ENCODE results near the gene FBXL13. TPM values are rescaled to one million over a fixed set of nuclear protein-coding genes. Genes with fewer than 3 reads are reported as not detected.
"Not testable (repeated sequence)": the region's sequence is repeated elsewhere in the genome, so short reads cannot be mapped to it uniquely, and the experiment has no call there.

Gene FBXL13
- total and polyA plus RNA-seq, 2 donors from 2014 or later = 1.5 to 4.8 TPM

GRCh38 chr7:102966465-102966864 lies 108.1 kb downstream of the FBXL13 start:
- intact Hi-C loops (cut with DNase I) = no loop called here
- Histone ChIP-seq H3K27ac (ENCODE audit: low read depth in 2 of 2, low read length in 2 of 2) (no peak overlapping the region), H3K9me3 (ENCODE audit: control insufficient read depth in 2 of 3, insufficient read depth in 1 of 3, low read length in 3 of 3) (no peaks in the 10 kb centered on the region), H3K4me3 (ENCODE audit: low read length in 3 of 3) (no peak overlapping the region), H3K36me3 (ENCODE audit: control insufficient read depth in 2 of 3, insufficient read depth in 3 of 3, low read length in 3 of 3) (no peaks in the 10 kb centered on the region), H3K4me1 (ENCODE audit: control insufficient read depth in 2 of 3, insufficient read depth in 2 of 3, low read depth in 1 of 3, low read length in 3 of 3) (no peaks in the 10 kb centered on the region), H3K9ac (ENCODE audit: low read length in 3 of 3) (no peak overlapping the region), H3K27me3 (ENCODE audit: control insufficient read depth, insufficient read depth, low read length) (no peaks in the 10 kb centered on the region)
- no peak for DNase-seq
- TF ChIP-seq CTCF (IDR thresholded peaks at IDR 0.05; ENCODE audit: borderline replicate concordance, extremely low read depth, insufficient read depth) = no peak
- no peak for FAIRE-seq

GRCh38 chr7:102961993-102962392 lies 112.6 kb downstream of the FBXL13 start:
- H3K4me3 ChIP-seq (ENCODE audit: low read length in 3 of 3); intact Hi-C loops (cut with DNase I); H3K27me3 ChIP-seq (ENCODE audit: control insufficient read depth, insufficient read depth, low read length); H3K36me3 ChIP-seq (ENCODE audit: control insufficient read depth in 2 of 3, insufficient read depth in 3 of 3, low read length in 3 of 3); FAIRE-seq; H3K4me1 ChIP-seq (ENCODE audit: control insufficient read depth in 2 of 3, insufficient read depth in 2 of 3, low read depth in 1 of 3, low read length in 3 of 3); H3K9ac ChIP-seq (ENCODE audit: low read length in 3 of 3); H3K27ac ChIP-seq (ENCODE audit: low read depth in 2 of 2, low read length in 2 of 2); DNase-seq; H3K9me3 ChIP-seq (ENCODE audit: control insufficient read depth in 2 of 3, insufficient read depth in 1 of 3, low read length in 3 of 3): not testable (repeated sequence)

- DNase-seq; FAIRE-seq; H3K4me1 ChIP-seq (ENCODE audit: control insufficient read depth in 2 of 3, insufficient read depth in 2 of 3, low read depth in 1 of 3, low read length in 3 of 3); H3K9ac ChIP-seq (ENCODE audit: low read length in 3 of 3); H3K36me3 ChIP-seq (ENCODE audit: control insufficient read depth in 2 of 3, insufficient read depth in 3 of 3, low read length in 3 of 3); H3K27me3 ChIP-seq (ENCODE audit: control insufficient read depth, insufficient read depth, low read length); H3K27ac ChIP-seq (ENCODE audit: low read depth in 2 of 2, low read length in 2 of 2); intact Hi-C loops (cut with DNase I); H3K4me3 ChIP-seq (ENCODE audit: low read length in 3 of 3); H3K9me3 ChIP-seq (ENCODE audit: control insufficient read depth in 2 of 3, insufficient read depth in 1 of 3, low read length in 3 of 3): not testable (repeated sequence)
Measured at GRCh38 chr7:102958004-102958403, 116.6 kb downstream of the FBXL13 start.

GRCh38 chr7:102954359-102954758 lies 120.2 kb downstream of the FBXL13 start:
- H3K27me3 ChIP-seq (ENCODE audit: control insufficient read depth, insufficient read depth, low read length); H3K36me3 ChIP-seq (ENCODE audit: control insufficient read depth in 2 of 3, insufficient read depth in 3 of 3, low read length in 3 of 3); H3K4me3 ChIP-seq (ENCODE audit: low read length in 3 of 3); H3K9me3 ChIP-seq (ENCODE audit: control insufficient read depth in 2 of 3, insufficient read depth in 1 of 3, low read length in 3 of 3); intact Hi-C loops (cut with DNase I); H3K9ac ChIP-seq (ENCODE audit: low read length in 3 of 3); DNase-seq; H3K27ac ChIP-seq (ENCODE audit: low read depth in 2 of 2, low read length in 2 of 2); FAIRE-seq; H3K4me1 ChIP-seq (ENCODE audit: control insufficient read depth in 2 of 3, insufficient read depth in 2 of 3, low read depth in 1 of 3, low read length in 3 of 3): not testable (repeated sequence)

- no peak for TF ChIP-seq CTCF (IDR thresholded peaks at IDR 0.05; ENCODE audit: borderline replicate concordance, extremely low read depth, insufficient read depth)
- no peak overlapping the region for H3K4me3 ChIP-seq (ENCODE audit: low read length in 3 of 3)
- FAIRE-seq (no peak), DNase-seq (no peak)
- no peaks in the 10 kb centered on the region for H3K9me3 ChIP-seq (ENCODE audit: control insufficient read depth in 2 of 3, insufficient read depth in 1 of 3, low read length in 3 of 3)
- no peak overlapping the region for H3K27ac ChIP-seq (ENCODE audit: low read depth in 2 of 2, low read length in 2 of 2)
- no peaks in the 10 kb centered on the region for H3K27me3 ChIP-seq (ENCODE audit: control insufficient read depth, insufficient read depth, low read length)
- no peaks in the 10 kb centered on the region for H3K36me3 ChIP-seq (ENCODE audit: control insufficient read depth in 2 of 3, insufficient read depth in 3 of 3, low read length in 3 of 3)
- H3K4me1 ChIP-seq (ENCODE audit: control insufficient read depth in 2 of 3, insufficient read depth in 2 of 3, low read depth in 1 of 3, low read length in 3 of 3) = no peaks in the 10 kb centered on the region
- no peak overlapping the region for H3K9ac ChIP-seq (ENCODE audit: low read length in 3 of 3)
- intact Hi-C loops (cut with DNase I) = no loop called here
Measured at GRCh38 chr7:102953406-102953805, 121.2 kb downstream of the FBXL13 start.

All from kidney (tissue), 14 donors.